ENCODE measurements around the gene TRPV3.
"Not testable (repeated sequence)": the region's sequence is repeated elsewhere in the genome, so short reads cannot be mapped to it uniquely, and the experiment has no call there.

The TRPV3 gene

DNA sequence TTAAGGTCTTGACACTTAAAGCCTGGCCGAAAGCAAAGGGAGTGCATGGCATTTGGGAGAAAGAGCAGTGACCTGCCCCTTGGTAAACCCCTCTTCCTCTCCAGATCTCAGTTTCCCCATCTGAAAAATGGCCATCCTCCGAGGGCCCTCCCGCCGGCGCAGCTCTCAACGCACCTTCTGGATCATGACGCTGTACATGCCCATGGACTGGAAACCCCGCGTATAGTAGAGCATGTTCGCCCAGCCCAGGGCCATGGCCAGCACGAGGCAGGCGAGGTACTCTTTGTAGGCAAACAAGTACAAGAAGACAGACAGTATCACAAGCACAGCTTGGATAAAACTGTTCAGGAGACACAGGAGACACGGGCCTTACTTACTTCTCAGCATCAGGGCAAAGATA is 33.6 kb downstream of the TRPV3 start:
- no peak for DNase-seq (ENCODE audit: low read depth)

DNA sequence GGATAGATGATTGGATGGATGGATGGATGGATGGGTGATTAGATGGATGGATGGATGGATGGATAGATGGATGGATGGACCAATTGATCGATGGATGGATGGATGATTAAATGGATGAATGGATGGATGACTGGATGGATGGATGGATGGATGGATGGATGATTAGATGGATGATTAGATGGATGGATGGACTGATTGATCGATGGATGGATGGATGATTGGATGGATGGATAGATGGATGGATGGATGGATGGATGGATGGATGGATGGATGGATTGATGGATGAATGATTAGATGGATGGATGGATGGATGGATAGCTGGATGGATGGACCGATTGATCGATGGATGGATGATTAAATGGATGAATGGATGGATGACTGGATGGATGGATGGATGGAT is 38.1 kb downstream of the TRPV3 start:
- DNase-seq (ENCODE audit: low read depth), result not testable (repeated sequence)

DNA sequence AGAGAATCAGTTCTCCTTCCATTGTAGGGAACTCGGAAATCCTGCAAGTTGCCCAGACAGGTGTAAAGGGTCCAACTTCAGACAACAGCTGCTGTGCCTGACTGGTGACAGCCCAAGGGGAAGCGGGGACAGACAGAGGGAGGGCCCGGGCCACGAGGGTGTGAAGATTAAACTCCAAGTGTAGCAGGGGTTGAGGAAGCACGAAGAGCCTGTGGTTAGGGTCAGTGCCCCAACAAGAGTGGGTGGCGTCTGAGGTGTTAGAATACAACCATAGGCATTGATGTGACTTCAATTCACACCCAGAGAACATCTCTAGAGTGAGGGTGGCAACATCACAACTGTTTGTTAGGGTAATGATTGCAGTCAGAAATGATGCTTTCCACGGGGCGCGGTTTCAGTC is 42.7 kb downstream of the TRPV3 start:
- DNase-seq (ENCODE audit: low read depth), result no peak

DNA sequence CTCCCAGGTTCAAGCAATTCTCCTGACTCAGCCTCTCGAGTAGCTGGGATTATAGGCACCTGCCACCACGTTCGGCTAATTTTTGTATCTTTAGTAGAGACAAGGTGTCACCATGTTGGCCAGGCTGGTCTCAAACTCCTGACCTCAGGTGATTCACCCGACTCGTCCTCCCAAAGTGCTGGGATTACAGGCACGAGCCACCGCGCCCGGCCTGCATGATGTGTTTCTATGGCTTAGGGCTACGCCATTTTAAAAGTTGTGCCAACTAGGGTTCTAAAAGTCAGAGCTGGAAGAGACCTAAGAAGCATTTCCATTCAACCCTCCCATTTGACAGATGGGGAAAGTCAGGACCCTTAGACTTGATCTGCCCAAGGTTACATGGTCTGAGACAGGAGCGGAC is 43.4 kb downstream of the TRPV3 start:
- DNase-seq (ENCODE audit: low read depth), result not testable (repeated sequence)

DNA sequence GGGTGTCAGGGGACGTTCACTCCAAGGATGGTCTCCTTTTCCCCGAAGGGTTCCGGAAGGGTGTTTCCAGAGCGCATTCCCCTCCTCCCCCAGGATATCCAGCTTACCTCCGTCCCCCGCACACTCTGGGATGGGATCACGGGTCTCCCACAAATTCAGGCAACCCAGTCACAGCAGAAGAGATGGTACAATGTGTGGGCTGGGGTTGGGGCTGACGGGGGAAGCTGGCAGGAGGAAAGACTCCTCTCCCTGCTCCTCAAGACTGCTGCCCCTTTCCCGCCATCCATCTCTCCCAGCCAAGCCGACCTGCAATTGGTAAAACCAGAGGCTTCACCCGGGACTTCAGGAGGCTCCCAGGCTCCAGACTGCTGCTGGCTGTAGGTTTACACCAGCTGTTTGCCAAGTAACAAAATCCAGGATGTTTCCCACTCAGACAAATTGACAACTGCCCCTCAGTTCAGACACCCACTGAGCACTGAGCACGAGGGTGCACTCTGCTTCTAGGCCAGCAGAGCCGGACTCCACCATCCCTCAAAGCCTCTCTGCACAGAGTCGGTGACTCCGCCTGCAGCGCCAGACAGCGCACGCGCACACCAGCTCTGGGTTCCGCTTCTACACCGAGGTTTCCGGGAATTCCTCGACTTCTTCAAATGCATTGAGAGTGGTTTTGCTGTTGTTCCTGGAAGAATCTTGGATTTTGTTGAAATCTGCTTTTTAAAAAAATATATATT is 44.1 kb downstream of the TRPV3 start:
- DNase-seq (ENCODE audit: low read depth), result no peak

DNA sequence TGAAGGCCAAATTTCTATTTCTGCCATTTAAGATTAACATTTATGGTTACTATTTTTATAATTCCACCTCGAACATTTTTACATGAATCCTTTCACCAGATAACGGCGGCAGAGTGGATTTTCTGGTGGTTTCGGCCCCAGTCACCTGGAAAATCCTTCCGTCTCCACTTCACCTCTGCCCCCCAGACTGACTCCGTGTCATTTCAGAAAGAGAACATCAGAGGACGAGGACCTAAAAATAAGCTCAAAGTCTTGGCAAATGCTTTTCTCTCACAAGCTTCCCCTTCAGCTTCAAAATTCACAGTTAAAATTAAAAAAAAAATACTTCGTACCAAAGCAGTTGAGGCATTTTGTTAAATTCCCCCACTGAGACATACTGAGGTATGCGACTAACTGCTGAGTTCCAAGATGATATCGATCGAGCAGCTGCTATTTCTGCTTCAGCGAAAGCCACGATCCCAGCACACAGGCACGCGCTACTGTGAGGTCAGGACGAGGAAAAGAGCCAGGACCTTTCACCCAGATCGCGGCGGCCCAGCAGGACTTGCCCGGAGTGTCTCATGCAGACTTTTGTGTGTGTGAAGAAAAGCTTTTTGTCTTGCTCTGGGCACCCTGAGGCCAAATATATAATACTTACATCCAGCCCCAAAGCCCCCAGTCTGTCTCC is 45.0 kb downstream of the TRPV3 start:
- no peak for DNase-seq (ENCODE audit: low read depth)

DNA sequence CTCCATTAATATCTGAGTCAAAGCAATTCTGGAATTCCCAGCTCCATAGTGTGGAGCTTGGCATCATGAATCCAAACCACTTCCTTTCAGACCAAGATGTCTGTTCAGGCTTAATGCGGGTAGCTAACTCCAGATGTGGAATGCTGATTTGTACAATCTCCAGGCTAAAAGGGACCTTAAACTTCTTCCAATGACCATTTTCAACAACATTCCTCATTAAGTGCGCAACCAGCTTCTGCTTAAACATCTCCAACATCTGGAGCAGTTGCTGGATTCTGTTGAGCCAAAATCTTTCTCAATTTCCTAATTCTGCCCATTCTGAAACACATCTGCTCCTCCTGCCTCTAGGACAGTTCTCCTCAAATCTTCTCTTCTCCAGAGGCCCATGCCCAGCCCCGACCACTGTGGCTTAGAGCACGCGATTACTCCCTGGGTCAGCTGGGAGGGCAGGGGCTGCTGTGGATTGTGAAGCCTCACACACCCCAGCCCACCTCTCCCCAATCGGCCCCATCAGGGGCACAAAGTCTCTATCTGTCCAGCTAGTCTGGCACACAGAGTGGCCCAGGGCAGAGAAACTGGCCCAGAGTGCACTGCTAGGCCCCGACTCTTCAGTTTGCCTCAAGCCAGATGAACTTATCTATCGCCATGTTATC is 45.6 kb downstream of the TRPV3 start:
- no peak for DNase-seq (ENCODE audit: low read depth)

DNA sequence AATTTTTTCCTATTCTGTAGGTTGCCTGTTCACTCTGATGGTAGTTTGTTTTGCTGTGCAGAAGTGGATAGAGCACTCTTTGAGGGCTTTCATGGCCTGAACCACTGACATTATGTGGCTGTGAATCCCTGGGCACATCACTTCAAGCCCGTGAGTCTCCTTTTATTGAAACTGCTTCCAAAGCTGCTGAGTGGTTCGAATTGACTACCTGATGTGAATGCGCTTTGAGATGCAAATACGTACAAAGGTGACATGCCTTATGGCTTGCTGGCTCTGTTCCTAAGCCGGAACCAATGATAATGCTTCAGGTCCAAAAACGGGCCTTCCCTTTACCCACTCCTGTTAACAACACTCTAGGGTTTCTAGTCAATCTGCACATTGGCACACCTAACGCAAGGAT is 47.5 kb downstream of the TRPV3 start:
- DNase-seq (ENCODE audit: low read depth), result no peak

DNA sequence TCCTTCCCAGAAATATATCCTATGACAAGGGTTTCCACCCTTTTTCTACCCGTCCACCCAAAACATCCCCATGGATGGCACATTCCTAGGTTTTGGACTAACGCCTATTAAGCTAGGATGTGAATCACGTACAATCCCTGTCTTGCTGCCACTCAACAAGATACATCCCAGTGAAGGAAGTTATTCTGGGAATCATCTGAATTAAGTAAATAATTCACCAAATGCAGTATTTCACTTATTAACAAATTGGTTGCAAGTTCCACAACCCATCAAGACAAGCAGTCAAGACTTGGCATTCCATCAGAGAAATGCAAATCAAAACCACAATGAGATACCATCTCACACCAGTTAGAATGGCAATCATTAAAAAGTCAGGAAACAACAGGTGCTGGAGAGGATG is 49.7 kb downstream of the TRPV3 start:
- DNase-seq (ENCODE audit: low read depth), result no peak

DNA sequence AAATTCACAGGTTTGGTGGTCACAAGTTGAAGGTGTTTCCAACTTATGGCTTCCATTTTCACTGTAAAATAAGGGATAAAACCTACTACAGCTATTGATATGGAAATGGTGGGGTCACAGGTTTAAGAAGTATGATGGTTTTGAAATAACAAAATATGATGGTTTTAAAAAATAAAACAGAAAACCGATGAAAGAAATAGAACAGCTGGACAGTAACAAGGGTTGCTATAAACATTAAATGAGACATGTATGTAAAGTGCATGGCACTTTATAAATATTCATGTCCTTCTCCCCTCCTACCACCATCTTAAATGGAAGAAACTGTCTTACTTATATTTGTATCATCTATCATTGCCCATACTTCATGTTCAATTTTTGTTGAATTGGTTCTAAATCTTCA is 50.5 kb downstream of the TRPV3 start:
- DNase-seq (ENCODE audit: low read depth), result no peak

DNA sequence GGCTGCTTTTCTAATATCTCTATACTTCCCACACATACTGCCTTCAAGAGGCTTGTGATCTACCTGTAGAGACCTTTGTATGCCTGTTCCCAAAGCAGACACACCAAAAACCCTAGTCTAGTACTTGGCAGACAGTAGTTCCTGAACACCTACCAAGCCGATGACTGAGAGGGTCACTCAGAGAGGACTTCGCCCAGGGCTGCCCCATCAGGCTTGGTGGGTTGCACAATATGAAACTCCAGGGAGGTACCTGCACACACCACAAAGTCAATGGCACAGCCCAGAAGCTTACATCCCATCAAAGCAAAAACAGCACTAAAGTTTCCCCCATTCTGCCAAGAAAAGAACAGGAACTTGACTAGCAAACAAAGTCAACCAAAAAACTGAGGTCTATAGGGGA is 51.6 kb downstream of the TRPV3 start:
- no peak for DNase-seq (ENCODE audit: low read depth)

DNA sequence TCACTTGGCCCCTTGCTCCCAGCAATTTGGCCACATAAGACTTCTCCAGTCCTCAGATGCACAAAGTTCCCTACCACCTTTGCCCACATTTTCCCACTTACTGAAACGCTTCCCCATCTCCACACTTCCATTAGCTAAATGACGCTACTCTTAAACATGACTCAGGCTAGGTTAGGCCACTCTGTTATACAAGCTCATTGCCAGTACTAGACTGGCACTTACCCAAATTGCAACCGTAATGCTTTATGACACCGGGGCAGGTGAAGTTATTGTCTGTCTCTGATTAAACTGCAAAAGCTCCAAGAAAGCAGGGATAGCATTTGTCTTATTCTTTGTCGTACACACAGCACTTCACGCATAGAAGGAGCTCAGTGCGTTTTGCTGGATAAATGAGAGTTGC is 52.6 kb downstream of the TRPV3 start:
- no peak for DNase-seq (ENCODE audit: low read depth)

DNA sequence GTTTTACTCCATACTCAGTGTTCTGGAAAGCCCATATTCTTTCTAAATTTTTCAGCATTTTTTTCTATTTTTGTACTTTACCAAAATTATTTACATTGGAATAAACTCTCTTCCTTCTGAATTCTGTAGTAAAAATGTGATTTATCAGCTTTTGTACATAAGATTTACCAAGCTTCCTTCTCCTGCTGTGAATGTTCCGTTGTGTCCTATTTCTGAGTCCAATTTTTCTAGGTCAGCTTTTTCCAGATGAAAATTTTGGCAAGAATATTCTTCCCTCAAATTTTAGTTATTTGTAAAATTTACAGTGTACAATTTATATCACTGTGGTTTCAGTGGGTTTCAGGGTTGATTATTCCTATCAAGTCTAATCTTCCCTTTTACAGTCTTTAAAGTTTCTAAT is 54.3 kb downstream of the TRPV3 start:
- no peak for DNase-seq (ENCODE audit: low read depth)

DNA sequence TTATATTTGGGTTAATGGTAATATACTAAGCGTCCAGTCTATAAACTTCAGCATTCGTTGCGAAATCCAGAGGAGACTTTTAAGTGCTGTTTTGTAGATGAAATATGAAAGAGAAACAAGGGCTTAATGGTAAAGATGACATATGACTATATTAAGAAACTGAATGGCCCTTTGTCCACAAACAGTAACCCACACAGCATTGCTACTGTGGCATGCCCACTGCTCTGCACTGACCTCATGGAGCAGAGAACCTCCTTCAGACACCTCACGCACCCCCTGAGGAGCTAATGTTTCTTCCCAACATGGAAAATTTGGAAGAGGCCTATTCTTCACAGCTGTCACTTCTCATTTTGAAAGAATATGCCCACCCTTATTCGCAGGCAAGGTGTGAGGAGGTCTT is 55.1 kb downstream of the TRPV3 start:
- no peak for DNase-seq (ENCODE audit: low read depth)

DNA sequence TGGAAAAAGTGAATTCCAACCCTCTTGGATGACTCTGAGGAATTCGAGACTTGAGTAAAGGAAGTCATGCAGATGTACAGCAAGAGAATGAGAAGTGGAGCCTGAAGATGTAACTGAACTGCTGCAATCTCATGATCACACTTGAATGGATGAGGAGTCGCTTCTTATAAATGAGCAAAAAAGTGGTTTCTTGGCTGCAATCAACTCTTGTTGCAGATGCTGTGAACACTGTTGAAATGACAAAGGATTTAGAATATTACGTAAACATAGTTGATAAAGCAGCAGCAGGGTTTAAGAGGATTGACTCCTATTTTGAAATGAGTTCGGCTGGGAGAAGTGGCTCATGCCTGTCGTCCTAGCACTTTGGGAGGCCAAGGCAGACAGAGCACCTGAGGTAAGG is 56.3 kb downstream of the TRPV3 start:
- DNase-seq (ENCODE audit: low read depth), result no peak

DNA sequence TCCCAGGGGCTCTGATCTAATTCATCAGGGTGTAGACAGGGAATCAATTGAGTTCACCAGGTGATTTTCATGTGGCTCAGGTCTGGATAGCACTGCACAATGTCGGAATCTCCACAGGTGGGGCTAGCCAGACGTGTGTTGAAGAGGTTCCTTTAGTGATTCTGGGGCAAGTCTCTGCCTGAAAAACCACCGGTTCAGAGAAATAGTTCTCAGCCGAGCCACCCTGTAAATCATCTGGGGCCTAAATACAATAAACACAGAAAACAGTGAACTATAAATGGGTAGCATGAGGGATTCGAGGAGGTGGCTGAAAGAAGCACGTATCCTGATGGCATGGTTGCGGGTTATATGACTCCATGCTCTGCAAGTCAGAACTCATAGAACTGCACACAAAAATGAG is 60.5 kb downstream of the TRPV3 start:
- no peak for DNase-seq (ENCODE audit: low read depth)

DNA sequence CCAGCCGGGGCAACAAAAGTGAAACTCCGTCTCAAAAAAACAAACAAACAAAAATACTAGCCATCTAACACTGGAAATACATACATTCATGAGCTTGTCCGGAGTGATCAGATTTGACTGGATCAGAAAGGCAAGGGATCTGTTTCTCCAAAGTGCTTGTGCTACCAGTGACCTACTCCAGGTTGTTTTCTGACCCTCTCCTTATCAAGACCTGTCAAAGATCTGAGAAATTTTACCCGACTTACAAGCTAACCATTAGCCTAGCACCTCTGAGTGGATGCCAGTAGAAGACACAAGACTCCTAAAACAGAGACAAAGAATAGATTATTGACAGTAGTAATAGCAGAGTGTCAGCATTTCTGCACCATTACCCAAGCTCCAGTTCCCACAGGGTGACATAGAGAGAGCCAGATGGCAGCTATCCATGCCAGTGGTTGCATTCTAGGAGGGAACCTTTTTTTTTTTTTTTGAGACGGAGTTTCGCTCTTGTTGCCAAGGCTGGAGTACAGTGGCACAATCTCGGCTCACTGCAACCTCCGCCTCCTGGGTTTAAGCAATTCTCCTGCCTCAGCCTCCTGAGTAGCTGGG is 72.0 kb downstream of the TRPV3 start:
- no peak for DNase-seq (ENCODE audit: low read depth)

DNA sequence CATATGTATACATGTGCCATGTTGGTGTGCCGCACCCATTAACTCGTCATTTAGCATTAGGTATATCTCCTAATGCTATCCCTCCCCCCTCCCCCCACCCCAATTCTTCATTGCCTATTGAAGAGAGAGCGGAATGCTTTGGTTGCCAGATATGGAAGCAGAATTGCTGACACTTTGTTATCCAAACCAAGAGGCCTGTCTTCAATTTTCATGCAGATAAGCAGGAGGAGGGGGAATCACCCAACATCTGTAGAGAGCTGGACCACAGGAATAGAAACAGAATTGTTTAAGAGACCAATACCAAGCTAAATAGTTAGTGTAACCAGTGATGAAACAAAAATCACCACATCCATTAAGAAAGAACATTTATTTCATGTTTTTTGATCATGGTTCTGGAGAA is 74.8 kb downstream of the TRPV3 start:
- DNase-seq (ENCODE audit: low read depth), result no peak

DNA sequence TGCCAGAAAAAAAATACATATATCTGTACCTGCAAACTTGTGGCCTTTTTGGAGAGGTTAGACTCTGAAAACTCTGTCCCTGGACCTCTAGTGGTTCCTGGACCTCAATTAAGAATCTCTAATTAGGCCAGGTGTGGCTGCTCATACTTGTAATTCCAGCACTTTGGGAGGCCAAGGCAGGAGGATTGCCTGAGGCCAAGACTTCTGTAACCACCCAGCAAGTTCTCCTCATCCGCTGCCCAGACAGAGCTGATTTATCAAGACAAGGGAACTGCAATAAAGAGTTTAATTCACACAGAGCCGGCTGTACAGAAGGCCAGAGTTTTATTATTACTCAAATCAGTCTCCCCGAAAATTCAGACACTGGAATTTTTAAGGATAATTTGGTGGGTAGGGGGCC is 77.6 kb downstream of the TRPV3 start:
- DNase-seq (ENCODE audit: low read depth), result no peak

DNA sequence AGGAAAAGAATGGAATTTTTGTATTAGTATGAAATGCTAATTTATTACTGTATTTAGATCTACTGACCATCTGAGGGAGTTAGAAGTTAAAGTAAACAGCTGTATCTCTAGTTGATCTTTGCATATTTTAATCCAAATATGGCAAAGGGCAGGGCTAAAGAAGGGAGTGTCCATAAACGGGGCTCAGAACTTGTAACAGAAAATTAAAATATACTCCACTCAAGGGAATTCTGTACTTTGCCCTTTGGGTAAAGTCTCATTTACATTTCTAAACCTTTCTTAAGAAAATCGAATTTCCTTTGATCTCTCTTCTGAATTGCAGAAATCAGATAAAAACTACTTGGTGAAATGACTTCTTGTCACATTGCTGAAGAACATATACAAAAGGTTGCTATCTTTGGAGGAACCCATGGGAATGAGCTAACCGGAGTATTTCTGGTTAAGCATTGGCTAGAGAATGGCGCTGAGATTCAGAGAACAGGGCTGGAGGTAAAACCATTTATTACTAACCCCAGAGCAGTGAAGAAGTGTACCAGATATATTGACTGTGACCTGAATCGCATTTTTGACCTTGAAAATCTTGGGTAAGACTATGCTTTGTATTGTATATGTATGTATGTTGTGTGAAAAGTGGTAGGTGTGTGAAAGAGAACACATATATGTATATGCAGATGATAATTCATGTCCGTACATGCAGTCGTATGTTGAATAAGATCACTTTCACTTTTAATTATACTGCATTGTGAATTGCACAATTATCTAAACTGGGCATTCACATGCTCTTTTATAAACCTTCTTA is 81.6 kb downstream of the TRPV3 start, which contains the start of gene ASPA:
Gene ASPA, plus strand, starts transcription at position 186 of the 799 bp plus-strand sequence. Its CDS starts 163 bp downstream, at position 349.
- no peak for DNase-seq (ENCODE audit: low read depth)

DNA sequence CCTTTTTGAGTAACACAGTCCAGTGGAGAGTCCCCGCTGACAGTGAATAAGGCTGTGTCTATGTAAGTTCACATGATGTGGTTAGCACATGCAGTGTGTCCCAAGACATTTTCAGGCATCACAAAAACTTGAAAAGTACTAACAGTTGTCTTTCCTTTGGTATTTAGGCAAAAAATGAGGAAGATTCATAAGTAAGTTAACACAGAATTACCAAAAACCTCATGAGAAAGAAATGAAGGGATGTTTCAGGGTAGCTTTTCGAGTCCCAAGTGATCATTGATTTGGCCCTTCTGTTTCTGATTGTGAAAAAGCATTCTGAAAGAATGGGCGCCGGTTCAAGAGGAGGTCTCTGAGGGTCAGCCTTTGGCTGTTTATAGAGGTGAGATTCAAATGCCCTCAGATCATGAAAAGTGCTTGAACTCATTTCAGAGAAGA is 82.3 kb downstream of the TRPV3 start:
- DNase-seq (ENCODE audit: low read depth), result no peak

DNA sequence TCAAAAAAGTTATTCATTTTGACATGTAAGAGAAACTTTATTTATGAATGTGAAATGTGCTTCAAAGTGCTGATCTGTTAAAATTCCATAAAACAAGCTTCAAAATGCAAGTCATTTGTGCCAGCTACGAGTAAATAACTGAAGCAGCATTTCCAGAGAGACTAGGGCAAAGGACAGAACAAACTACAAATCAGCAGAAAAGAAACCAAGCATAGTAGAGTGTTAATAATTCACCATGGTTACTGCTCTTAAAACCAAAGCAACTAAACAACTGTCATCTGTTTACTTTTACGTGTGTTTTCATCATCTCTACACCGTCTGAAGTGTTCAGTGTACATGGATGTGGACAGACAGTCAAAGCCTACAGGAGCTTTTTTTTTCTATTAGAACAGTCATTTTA is 83.4 kb downstream of the TRPV3 start:
- DNase-seq (ENCODE audit: low read depth), result no peak

Data from stimulated activated CD8-positive, alpha-beta memory T cell treated with anti-CD3 and anti-CD28 coated beads, Interleukin-12 subunit alpha, Interleukin-12 subunit beta, amount 100 ng/mL, for 1 hour (primary cell).